ENCODE results near the gene KCNF1.

KCNF1 gene

DNA sequence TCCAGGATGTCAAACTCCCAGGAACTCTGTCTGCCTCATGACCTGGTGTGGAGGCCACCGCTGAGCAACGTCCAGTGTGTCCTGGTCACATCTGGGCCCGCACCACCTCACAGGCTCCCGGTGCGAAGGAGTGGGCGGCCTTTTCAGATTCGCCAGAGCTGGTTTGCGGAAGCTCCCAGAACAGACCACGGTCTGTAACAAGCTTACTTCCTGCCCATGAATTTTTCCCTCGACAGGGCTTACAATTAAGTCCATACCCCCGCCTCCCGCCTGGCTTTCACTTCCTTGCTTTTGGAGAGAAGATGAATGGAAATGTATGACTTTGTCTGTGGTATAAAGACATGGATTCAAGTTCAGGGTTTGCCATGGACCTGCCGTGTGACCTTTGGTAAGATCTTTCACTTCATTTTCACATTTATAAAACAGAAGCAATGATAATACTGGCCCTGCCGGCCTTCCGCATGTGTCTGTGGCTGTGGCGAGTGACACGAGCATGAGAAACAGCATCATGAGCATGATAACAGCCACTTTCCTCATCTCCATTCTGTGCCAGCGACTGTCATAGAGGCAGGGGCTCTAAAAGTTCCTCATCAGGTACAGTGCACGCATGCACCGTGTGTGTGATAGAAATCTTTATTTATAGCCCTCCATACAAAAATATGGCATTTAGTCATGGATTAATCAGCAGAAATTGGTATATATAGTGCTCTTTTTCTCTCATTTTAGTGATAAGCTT, 31.0 kb upstream of the KCNF1 start:
- no peak for DNase-seq (ENCODE audit: low spot score)

GRCh38 chr2:10882568-10882967, 29.2 kb upstream of the KCNF1 start:
- DNase-seq (ENCODE audit: low spot score) = no peak

DNA sequence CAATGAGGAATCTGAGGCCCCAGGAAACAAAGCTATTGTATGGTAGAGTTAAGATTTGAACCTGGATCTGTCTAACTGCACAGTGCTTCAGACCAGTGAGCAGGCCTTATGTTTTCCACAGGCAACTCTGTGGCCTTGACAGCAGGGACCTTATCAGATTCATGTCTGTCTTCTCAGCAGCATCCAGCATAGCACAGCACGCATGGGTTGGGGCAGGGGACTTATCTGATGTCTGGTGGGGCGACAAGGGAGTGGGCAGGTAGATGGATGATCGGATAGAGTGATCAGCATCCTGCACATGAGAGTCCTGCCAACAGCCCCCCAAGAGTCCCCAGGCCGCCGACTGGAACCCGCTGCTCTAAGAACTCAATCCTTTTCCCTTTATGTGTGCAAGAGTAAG, 28.7 kb upstream of the KCNF1 start:
- DNase-seq (ENCODE audit: low spot score) = no peak

DNA sequence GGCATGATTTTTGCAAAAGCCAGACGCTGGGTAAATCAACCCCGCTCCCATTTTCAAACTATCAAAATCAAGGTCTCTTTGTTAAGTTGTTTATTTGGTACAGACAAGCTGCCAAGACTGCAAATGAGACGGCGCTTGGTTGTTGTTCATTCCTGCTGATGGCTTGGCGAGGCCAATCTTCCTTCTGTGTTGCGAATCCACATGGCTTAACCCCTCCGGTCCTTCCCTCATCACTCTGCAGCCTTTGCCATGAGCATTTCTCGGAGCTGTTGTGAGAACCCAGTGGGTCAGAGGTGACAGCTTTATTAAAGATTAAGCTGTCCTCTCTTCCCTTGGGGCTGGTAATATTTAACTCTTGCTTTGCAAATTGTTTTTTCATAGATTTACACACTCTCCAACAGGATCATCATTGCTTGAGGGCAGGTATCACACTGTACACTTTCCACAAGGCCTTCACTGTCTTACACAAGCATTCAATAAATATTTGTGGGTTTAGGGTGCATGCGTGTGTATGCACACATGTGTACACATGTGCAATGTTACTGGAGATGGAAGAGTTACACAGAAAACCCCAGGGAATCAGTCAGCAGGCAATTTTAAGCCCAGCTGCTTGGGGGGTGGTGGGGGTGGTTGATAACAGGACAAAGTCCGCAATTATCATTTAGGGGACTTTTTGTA, 27.8 kb upstream of the KCNF1 start:
- DNase-seq (ENCODE audit: low spot score) = no peak

DNA sequence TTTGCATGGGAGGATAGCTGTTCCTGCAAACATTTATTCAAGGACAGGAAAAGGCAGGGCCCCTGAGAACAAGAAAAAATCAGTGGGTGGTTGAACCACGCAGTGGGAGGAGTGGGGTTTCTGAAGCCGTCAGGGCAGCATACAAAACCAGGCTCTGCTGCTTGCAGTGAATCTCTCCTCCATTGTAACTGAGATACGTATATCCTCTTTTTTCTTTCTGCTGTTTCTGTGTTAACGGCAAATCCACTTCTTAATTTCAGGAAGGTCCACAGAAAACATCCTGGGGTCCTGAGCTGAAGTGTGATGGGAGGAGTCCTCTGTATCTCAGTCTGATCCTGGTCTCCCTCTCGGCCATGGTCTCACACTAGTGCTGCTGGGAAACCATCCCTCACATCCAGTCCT, 27.2 kb upstream of the KCNF1 start:
- DNase-seq (ENCODE audit: low spot score) = no peak

DNA sequence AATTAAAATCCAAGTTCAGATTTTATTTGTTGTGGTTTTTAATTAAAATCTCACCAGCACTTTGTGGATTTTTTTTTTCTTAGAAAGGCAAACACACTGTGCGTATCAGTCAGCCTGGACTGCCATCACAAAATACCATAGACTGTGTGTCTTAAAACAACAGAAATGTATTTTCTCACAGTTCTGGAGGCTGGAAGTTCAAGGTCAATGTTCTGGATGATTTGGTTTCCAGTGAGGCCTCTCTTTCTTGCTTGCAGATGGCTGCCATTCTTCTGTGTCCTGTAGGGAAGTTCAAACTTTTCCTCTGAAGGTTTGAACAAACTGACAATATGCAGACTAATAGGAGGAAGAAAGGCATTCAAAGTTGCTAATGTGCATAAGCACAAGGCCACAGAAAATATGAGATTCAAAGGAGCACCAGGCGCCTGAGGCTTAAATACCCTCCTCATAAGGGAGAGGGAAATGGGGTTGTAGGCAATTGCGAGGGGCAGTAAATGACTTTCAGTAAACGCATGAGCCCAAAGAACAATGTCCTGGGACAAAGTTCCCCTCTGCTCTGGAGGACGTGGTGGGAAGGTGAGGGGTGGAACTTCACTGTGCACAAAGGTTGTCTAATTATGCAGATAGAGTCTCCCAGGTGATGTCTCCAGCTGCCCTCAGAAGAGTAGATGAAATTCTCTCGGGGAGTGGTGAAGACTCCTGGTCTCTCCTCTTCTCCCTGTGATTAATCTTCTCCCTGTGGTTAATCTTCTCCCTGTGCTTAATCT, 26.5 kb upstream of the KCNF1 start:
- no peak for DNase-seq (ENCODE audit: low spot score)

DNA sequence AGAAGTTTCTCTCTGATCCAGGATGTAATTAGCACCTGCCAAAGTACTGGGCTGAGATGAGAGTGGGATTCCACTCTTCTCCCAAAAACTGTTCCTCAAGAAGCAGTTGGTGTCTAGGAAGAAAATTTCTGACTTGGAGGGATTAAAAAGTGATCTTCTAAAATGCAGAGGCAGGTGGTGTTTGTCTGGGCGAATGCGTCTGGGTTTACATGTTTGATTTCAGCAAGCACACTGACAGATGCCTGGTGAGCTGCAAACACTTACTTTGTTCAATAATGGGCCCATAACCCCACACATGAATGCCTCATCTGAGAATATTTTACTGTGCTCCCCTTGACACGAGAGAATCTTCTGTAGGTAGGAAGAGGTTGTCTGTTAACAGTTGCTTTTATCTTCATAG, 24.3 kb upstream of the KCNF1 start:
- no peak for DNase-seq (ENCODE audit: low spot score)

- DNase-seq (ENCODE audit: low spot score) = no peak
These were observed 22.0 kb upstream of the KCNF1 start for GRCh38 chr2:10889651-10890215.

GRCh38 chr2:10890706-10891270, 20.9 kb upstream of the KCNF1 start:
- no peak for DNase-seq (ENCODE audit: low spot score)

GRCh38 chr2:10891390-10891789, 20.3 kb upstream of the KCNF1 start:
- no peak for DNase-seq (ENCODE audit: low spot score)

- no peak for DNase-seq (ENCODE audit: low spot score)
These were observed 19.9 kb upstream of the KCNF1 start for GRCh38 chr2:10891848-10892247.

DNA sequence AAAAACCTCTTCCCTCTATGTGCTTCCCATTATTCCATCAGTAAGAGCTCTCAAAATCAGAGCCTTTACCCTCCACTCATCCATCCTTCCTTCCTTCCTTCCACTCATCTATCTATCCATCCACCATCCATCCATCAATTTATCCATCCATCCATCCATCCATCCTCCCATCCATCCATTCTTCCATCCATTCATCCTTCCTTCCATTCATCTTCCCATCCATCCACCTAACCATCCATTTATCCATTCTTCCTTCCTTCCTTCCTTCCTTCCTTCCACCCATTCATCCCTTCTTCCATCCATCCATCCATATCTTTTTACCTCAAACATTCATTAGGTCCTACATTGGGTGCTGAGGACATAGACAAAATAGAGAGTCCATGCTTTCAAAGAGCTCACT, 19.4 kb upstream of the KCNF1 start:
- DNase-seq (ENCODE audit: low spot score) = no peak

- DNase-seq (ENCODE audit: low spot score) = no peak
These were observed 18.9 kb upstream of the KCNF1 start for GRCh38 chr2:10892796-10893350.

DNA sequence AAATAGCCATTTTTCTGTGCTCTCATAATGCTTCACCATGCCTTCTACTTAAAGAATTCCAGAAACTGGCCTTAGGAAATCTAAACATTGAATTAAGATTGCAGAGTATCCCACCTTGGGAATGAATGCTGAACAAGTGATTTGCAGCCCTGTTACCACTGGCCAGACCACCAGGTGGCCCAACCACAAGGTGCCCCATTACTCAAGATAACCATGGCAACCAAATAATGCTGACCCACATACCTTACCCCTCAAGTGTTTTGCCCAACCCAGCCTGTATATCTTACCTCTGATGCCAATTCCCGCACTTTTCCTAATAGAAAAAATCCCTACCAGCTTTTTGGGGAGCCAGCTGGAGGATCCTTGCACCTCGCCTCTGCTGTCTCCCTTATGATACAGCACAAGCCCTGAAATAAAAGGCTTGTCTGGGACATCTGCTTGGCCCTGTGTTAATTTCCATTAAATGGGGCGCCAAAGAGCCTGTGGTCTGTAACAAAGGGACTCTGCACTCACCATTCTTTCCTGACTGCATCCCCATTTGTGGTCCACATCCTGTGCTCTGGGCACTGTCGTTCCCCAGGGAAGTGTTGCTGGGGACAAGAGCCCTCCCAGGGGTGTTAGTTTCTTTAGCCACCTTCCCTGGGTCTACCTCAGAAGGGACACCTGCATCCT, 17.3 kb upstream of the KCNF1 start:
- DNase-seq (ENCODE audit: low spot score) = no peak

DNA sequence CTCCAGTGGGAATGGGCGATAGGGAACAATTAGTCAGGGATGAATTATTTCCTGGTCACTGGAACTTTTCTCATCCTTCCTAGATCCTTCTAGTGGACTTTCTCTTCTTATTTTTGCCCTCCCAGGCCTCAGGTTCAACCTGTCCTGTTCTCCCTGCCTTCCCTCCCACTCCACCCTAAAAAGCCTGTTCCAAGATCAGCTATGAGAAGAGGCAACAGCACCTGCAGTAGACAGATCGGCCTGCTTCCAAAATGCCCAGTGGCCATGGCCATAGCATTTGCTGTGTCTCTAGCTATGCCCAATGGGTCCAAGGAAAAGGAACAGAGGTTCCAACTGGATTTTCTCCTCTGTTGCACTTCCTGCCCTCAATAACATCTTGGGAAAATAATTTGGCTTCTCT, 16.5 kb upstream of the KCNF1 start:
- DNase-seq (ENCODE audit: low spot score) = no peak

GRCh38 chr2:10897956-10898355, 13.8 kb upstream of the KCNF1 start:
- no peak for DNase-seq (ENCODE audit: low spot score)

DNA sequence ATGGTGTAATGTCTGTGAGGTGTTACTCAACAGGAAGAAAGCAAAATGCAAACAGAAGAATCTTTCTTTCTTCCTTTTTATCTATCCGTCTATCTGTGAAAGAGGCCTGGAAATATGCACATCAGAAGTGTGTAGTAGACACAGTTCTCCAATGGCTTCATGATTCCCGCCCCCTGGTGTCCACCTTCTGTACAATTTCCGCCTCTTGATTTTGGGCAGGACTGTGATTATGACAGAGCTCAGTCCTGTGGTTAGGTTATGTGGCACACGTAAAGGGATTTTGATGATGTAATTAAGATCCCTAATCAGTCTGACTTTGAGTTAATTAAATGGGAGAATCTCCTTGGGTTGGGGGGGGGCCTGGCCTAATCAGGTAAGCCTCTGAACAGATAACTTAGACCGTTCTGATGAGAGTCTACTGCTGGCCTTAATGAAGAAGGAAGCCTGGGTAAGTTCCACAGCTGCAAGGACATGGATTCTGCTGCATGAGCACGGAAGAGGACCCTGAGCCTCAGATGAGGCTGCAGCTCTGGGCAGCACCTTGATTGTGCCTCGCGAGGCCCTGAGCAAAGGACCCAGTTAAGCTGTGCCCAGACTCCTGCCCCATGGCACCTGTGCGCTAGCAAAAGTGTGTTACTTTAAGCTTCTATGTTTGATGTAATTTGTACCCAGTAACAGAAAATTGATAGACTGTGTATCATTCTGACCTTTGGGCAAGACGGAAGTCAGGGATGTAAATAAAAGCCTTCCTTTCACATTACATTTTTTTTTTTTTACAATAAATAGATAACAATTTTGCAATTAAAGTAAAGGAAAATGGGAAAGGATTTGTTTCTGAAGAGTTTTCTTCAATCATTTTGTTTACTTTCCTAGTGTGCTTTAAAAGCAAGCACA, 11.3 kb upstream of the KCNF1 start:
- no peak for DNase-seq (ENCODE audit: low spot score)

GRCh38 chr2:10901160-10901939, 10.4 kb upstream of the KCNF1 start:
- DNase-seq (ENCODE audit: low spot score) = no peak

- DNase-seq (ENCODE audit: low spot score) = no peak
These were observed 7.9 kb upstream of the KCNF1 start for GRCh38 chr2:10903861-10904210.

DNA sequence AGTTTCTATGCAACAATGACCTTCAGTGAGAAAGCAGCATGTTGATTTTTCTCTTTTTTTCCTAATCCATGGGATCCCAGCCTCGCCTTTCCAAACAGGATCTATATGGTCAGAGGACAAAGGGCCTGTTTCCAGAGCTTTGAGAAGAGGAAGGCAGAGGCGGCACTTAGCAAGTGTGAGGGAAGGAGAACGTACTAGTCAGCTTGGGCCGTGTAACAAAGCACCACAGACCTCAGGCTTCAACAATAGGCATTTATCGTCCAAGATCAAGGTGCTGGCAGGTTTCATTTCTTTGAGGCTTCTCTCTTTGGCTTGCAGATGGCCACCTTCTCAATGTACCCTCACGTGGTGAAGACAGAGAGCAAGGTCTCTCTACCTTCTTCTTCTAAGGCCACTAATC, 7.3 kb upstream of the KCNF1 start:
- DNase-seq (ENCODE audit: low spot score) = no peak

Data from CD4-positive, alpha-beta T cell treated with Interleukin-15 for 4 hours (primary cell).